Measurements from ENCODE around the gene API5.

The API5 gene

DNA sequence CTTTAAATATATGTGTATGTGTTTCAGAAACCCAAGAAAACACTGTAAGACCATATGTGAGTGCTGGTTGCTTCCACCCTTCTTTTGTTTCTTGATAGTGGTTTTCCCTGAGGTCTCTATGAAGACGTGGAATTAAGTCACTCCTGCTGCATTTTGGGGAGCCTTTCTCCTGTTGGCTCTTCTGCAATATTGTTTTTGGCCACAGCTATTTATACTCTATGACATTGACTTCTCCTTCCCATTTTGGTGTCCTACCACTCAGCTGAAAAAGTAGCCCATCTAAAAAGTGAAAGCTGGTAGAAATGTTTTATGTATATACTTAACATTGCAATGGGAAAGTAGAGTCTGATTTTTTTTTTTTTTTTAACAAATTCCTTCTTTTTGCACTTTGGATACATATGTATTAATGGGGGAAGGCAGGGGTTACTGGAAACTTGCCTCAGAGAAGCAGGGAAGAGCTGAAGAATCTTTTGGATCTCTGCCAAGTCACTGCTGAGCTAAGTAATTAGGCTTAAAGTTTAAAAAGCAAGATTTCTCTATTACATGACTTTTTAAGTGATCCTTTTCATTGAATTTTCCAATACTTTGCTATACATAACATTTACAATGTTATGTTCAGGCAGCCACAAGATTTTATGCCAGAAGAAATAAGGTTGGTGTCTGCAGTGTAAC lies 48.7 kb downstream of the API5 start:
- no peak for DNase-seq

DNA sequence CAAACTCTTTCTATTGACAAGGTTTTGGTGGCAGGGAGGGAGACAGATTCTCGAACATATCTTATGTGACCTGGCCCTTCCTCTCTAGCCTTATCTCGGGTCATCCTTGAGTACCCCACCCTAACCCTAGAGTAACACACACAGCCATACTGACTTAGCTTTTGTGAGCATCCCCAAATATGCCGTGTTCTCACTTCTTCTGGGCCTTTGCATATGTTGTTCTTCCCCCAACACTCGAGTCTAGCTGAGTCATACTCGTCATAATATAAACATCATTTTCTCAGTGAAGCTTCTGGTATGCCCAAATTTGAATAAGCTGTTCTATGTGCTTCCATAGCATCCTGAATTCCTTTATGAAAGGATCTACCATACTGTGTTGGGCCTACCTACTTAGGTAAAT lies 54.9 kb downstream of the API5 start:
- DNase-seq: no peak

- DNase-seq: no peak
Observed at GRCh38 chr11:43367382-43368178, 55.8 kb downstream of the API5 start.

DNA sequence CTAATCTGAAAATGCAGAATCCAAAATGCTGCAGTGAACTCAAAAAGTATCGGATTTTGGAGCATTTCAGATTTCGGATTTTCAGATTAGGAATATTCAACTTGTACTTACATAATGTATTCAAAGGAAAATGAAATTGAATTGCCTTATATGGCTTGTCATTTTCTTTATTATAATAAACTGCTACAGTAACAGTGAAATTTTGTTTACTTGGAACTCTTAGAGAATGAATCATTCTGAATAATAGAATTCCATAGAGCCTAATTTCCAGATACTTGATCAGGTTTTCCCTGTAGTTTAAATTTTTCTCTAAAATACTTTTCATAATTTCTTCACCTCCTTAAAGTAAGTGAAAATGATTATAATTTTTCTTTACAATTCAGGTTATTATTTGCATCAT lies 64.3 kb downstream of the API5 start:
- DNase-seq: no peak

DNA sequence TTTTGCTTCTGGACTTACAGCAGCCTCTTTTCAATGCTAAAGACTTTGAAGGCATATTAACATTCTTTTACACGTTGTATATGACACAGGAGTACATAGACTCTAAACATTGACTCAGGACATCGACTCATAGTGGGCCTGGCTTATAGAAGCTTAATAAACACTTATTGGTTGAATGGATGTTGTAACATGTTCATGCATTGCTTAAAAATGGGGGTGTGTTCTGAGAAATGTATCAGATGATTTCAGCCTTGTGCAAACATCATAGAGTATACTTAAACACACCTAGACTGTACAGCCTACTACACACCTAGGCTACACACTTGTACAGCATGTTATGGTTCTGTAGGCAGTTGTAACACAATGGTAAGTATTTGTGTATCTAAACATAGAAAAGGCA lies 64.8 kb downstream of the API5 start:
- DNase-seq: no peak

- DNase-seq: no peak
Observed at GRCh38 chr11:43377389-43377788, 65.6 kb downstream of the API5 start.

- no peak for DNase-seq
Observed at GRCh38 chr11:43378897-43379296, 67.1 kb downstream of the API5 start.

GRCh38 chr11:43381802-43382201 lies 70.0 kb downstream of the API5 start:
- no peak for DNase-seq

GRCh38 chr11:43382614-43383013 lies 70.8 kb downstream of the API5 start:
- no peak for DNase-seq

DNA sequence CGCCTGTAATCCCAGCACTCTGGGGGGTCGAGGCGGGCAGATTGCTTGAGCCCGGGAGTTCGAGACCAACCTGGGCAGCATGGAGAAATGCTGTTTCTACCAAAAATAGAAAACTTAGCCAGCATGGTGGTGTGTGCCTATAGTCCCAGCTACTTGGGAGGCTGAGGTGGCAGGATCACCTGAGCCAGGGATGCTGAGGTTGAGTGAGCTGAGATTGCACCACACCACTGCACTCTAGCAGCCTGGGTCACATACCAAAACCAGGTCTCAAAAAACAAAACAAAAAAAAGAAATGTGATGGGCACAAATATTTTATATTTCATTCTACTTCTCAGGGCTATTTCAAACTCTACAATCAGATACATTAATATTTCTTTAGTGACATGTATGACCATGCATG lies 72.6 kb downstream of the API5 start:
- no peak for DNase-seq

DNA sequence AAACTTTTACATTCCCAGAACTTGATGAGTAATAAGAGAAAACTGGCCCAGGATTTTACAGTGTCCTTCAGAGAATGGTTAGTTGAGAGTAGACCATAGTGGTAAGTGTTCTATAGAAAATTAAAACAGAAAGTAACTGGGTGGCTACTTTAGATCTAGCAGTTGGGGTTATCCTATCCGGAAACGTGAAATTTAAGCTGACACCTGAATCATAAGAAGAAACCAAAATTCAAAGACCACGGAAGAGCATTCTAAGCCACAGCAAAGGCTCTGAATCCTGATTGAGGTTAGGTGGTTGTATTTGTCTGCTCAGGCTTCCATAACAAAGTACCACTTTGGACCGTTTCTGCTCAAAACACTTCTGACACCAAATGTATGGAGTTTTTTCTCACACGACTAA lies 80.9 kb downstream of the API5 start:
- no peak for DNase-seq

DNA sequence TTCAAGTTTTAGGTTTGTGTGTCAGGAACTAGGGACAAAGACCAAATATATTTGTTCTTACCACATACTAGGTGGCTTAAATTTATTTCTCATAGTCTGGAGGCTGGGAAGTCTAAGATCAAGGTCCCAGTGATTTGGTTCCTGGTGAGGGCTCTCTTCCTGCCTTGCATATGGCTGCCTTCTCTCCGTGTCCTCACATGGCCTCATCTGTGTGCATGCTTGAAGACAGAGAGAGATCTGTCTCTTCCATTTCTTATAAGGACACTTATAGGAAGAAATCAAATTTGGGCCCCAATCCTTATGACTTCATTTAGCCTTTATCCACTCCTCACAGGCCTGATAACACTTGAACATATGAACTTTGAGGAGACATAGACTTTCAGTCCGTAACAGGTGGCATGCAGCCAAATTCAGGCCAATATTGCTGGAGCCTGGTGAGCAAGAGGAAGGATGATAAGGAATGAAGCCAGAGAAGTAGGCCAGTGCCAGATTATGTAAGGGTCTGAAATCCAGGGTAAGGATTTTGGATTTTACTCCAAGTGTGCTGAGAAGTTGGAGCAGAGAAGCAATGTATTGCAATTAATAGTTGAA lies 82.1 kb downstream of the API5 start:
- no peak for DNase-seq
